GM18526 (cell line): ENCODE data around the gene FSIP1.

Experiments used
- POLR2A ChIP-seq: IDR thresholded peaks from 3 replicates; pipeline ENCODE4 v1.6.1; 2011; ENCODE audit not compliant: insufficient read length; ENCODE audit errors: extremely low read depth

Gene FSIP1

DNA sequence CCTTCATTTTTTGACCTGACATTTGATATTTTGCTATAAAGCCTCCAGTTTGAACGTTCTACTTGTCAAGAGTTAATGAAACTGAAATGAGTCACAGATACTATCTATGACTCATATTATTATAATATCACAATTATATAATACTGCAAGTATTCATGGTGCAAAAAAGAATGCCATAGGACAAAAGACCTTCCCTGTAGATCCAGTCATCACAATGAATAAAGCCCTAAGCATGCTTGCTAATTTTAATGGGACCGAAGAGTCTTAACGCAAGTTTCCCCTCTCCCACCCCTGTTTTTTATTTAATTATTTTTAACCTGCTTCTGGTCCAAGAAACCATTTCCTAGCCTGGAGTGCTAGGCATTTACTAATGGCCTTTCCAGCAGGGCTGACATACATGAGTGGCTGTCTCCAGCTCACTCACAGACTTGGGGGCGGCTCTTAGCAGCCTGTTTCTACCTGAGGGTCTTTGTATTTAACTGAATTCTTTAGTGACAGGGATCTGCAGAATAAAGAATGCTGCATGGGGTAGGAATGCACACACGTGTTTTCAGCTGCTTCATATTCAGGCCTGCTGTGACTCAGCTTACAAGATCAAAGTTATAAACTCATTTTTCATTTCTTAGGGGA is 140.5 kb downstream of the FSIP1 start:
- TF ChIP-seq POLR2A: no peak

DNA sequence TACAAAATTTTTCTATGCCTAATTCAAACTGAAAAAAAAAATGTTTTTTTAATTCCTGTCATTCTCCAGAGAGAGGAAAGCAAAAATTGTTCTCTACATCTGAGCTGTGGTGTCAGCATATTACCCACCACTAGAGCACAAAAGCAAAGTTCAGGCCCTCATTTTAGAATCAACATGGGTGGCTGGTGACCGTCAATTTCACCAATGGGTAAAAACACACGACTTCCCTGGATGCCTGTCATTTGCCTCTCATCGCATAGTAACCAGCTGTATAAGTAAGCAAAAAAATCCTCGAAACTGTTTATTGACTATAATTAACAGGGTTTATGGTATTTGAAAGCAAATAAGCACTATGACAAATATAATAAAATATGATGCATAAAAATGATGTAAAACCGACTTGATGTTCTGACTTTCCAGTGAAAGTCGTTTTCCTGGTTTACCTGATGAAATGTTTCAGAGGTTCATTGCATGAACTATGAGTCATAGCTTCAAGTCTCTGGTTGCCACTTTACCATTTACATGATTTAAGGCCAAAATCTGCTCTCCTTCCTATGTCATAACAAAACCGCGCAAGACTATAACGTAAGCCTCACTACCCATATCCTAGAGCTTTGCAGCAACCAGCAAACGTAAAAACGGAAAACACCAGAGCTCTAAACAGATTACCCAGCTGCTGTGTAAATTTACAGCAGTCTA is 141.3 kb downstream of the FSIP1 start:
- TF ChIP-seq POLR2A: no peak

DNA sequence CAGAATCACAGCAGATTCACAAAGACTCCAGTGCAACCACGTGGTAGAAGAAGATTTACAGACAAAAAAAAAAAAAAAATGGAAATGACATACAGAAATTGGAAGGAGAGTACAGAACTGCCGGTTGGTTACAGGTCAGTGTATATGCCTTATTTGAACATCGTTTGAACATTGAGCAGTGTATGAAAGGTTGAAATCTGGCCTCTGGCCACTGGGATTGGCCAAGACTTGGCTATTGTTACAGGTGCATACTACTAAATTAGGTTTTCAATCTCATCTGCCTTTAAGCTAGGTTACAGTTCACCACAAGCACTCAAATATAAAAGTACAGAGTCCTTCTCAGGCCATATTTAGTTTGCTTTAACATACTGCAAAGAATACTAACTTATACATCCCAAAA is 142.0 kb downstream of the FSIP1 start:
- TF ChIP-seq POLR2A: no peak

DNA sequence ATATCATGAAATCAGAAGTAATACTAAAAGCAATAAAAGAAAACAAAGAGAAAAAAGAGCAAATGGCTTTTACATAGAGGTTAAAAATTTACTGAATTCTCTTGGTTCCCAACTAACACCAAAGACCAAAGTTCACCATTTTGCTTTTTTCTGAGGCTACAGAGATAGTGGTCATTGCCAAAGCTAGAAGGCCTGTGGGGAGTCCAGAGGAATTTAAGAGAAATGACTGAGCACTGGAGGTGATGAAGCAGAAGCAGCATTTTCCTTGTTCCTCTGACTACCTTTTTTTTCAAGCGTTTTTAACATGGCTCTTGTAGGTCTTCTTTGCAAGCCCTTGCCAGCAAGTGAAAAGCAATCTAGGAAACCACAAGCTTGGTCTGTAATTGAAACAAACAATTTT is 143.6 kb downstream of the FSIP1 start:
- no peak for TF ChIP-seq POLR2A

DNA sequence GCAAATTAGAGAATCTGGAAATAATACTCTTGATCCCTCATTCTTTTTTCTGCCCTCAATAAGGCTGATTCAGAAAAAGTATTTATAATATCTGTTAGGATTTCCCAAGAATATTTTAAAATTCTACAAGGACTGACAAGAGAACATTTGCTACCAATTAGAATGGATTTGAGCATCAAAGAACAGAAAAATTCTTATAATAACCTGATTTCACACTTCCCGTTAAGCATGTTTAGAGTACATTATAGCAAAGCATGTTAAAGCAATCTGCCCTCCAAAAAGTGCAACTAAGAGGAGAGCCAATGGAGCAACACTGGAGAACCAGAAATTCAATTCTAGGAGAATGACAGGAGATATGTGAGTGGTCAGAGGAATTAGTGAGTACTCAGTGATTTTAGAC is 144.6 kb downstream of the FSIP1 start:
- TF ChIP-seq POLR2A: no peak

DNA sequence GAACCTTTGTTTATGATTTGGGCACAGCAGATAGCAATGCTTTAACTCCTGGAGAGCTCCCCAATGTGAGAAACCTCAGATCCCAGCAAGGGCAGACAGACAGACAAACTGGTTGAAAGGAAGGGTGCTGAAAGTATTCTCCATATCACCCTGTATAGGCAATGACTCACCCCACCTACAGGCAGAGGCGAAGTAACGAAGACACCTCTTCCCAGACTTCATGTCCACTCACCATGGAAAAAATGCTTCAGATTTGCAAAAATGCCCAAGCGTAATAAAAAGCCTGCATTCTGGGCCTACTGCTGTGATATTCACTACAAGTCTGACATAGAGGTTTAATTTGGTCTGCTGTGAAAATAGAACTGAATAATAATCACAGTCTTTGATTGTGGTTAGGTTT is 151.3 kb downstream of the FSIP1 start:
- no peak for TF ChIP-seq POLR2A

DNA sequence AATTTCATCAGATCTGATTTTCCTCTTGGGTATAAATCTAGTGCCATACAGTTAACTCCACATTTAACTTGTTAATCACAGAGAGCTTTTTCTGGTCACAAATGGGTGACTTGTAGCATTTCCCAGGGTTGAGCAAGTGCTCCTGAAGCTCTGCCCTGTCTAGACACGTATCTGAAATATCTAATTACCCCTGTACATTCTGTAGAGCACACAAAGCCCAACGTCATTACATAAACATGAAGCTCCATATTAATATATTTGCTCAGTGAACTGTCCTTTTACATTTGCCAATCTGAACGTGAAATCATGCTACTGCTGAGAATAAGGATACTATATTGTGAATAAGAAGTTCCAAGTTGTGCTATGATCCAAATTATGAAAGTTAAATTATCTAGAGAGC is 152.7 kb downstream of the FSIP1 start:
- TF ChIP-seq POLR2A: no peak

DNA sequence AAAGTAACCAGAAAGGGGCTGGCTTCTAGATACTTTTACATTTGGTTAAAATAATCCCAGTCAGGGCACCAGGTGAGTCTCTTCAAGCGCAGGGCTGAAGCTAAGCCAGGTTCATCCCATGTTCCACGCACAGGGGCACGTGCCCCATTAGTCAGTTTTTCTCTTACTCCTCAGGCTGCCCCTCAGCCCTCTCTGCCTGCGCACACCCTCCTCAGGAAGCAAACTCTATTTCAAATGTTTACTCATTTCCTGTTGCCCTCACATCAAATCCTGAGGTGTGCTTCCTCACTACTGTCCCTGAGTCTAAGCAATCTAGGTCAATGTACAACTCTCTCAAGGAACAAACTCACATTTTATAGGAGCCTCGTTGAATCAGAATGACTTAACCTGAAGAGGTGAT is 153.3 kb downstream of the FSIP1 start:
- TF ChIP-seq POLR2A: no peak

DNA sequence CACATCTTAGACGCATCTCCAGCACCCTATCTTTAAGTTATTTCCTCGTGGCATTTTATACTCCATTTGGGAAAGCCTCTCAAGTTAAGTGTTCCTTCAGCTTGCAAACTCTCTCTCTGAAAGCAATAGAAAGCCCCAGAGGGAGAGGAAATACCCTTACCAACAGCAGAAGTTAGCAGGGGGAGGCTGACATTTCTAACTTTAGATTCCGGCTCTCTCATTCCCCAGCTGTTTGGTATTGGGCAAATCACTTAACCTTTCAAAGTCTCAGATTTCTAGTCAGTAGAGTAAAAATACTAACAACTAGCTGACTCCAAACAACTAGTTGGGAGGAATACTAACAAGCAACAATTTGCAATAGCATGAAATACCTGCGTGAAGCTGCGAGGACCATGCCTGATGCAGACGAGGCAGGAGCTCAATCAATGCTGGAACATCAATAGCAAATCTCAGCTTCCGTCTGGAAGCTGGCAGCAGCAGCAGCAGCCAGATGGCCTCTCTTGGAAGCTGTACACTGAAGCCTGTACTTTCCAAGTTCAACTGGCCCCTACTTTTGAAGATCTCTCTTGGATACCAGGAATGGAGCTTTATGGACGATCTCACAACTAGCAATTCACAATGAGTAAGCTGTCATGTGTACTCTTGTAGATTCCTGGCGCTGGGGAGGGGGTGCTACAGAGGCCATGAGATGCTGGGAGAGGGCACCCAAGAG is 153.9 kb downstream of the FSIP1 start:
- no peak for TF ChIP-seq POLR2A

DNA sequence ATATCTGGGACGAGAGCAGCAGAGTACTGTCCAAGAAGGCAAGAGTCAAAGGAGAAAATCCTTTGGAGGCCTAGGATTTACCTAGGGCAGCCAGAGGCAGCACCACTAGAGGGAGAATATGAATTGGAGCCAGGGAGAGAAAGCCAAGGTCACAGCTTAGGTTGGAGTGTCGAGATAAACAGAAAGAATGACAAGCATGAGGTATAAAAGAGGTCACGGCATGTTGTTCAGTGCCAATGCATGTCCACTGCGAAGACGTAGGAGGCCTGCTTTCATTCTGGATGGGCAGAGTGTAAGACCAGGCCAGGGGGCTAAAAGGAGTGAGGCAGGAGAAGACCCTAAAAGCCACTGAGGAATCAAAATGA is 154.5 kb downstream of the FSIP1 start:
- no peak for TF ChIP-seq POLR2A

DNA sequence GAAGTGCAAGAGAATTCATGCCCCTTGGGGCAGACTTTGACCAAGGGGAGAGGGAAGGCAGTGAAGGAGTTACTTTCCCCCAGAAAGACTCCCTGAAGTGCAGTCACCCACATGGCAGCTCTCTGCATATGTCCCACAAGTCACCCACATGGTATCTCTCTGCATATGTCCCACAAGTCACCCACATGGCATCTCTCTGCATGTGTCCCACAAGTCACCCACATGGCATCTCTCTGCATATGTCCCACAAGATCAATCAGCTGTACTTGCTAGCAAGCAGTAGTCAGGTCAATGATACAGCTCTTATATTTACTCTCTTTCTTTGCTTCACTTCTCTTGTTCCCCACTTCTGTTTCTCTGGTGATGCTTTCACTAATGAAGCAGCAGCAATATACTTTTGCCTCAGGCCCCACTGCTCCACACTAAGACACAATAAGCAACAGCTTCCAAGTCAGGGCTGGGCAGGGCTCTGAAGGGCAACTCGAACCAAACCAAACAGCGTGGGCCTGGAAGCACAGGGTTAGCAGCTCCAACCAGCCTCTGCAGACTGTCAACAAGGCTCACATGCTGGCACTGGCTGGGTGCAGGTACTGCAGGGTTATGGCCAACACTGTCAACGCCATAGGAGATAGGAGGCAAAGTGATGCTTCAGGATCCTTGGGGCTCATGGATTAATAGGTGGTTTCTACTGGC is 155.0 kb downstream of the FSIP1 start:
- TF ChIP-seq POLR2A: no peak

DNA sequence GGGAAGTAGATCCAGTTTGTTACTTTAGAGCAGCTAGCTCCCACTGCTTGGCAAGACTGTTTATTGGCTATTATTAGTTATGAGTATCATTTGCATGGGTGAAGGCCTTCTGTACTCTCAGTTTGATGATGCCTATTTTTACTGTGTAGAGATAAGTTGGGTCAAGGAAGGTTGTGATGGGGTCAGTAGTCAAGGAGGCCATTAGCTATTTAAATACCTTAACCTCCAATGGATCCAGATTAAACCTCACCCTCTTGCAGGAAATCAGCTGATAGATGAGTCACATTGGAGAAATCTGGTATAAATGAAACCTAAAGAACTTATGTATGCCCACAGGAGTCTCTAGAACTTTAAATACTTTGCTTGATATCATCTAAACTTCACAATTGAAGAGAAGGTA is 156.8 kb downstream of the FSIP1 start:
- TF ChIP-seq POLR2A: no peak

DNA sequence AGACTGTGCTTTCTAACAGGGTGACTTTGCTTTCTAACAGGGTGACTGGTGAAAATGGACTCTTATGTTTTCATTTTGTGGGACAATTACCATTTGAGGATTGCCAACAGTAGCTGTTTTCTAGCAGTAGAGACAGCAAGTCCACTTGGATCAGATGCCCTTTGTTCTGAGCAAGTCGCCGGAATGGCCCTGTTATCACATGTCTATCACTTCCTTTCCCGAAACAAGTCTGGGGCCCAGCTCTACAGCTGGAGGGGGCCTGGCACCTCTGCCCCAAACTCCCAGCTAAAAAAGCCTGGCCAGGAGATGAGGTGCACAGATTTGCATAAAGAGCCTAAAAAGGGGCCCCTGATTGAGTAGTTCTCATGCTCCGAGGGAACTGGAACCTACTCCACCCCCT is 157.2 kb downstream of the FSIP1 start:
- no peak for TF ChIP-seq POLR2A

DNA sequence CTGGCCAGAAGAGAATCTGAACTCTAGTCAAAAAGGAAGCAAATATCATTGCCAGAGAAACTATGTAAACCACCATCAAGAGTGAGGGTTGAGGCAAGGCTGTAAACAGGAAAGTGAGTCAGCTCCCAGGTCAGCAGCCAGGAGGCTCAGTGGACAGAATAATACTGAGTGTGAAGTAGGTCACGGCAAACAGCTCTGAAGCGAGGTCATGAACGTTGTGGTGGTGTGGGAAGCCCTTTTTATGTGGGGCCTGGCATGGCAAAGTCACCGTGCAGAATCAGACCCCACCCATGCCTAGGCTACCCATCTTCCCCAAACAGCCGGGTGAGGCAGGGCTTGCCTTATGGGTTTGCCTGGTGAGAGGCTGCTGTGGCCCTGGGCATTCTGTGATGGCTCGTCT is 157.8 kb downstream of the FSIP1 start:
- TF ChIP-seq POLR2A: no peak

DNA sequence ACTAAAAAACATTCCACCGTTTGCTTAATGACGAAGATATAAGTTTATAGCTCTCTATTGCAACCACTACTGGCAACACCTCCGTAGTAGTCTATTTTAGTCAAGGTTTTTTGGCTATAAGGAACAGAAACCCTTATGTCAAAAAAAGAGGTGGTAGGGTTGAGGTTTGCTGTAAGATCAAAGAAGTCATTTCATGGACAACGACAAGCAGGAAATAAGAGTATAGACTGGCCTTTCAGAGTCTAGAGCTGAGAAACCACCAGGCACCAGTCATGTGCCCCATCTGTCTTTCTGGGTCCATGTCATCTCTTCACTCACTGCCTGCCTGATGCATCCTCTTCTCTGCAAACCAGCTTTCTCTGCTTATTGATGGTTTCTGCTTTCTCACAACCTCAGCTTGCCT is 159.1 kb downstream of the FSIP1 start:
- TF ChIP-seq POLR2A: no peak
